OCI-LY3 (cell line): ENCODE measurements around the gene SH3GL2.

Experiments
- EZH2phosphoT487 ChIP-seq: fragments of 200-600 bp; shearing (Covaris generic); IDR thresholded peaks from 2 replicates; pipeline ENCODE4 v1.6.1; 2018; ENCODE audit warnings: antibody characterized with exemption, mixed run types, low read depth
- TF ChIP-seq, protein P1 (sequence below): fragments of 200-600, 300-600 bp; sonication (generic); IDR thresholded peaks from 2 replicates; pipeline ENCODE4 v1.5.1; 2014; ENCODE audit warnings: antibody characterized with exemption, low read length, low read depth

DNA sequence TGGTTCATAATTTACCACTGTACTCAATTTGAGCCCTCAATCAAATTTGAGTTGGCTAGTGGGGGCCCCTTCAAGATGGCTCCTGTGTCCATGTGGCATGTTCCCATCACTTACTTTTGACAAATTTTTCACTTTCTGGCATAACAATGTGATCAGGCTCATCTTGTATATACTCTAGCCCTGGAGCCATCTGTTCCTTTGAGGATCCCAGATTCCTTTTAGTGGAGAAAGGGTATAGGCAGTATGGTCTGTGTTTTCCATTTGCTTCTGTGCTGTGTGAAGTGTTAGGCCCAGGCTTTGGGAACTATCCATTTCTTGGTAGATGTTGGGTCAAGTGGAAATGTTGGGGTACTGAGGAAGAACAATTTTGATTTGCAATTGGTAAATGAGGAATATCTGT lies 45.7 kb downstream of the SH3GL2 start:
- TF ChIP-seq, protein P1, sequence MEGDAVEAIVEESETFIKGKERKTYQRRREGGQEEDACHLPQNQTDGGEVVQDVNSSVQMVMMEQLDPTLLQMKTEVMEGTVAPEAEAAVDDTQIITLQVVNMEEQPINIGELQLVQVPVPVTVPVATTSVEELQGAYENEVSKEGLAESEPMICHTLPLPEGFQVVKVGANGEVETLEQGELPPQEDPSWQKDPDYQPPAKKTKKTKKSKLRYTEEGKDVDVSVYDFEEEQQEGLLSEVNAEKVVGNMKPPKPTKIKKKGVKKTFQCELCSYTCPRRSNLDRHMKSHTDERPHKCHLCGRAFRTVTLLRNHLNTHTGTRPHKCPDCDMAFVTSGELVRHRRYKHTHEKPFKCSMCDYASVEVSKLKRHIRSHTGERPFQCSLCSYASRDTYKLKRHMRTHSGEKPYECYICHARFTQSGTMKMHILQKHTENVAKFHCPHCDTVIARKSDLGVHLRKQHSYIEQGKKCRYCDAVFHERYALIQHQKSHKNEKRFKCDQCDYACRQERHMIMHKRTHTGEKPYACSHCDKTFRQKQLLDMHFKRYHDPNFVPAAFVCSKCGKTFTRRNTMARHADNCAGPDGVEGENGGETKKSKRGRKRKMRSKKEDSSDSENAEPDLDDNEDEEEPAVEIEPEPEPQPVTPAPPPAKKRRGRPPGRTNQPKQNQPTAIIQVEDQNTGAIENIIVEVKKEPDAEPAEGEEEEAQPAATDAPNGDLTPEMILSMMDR, result no peak
- TF ChIP-seq EZH2phosphoT487, result no peak
